Measurements from ENCODE around the gene SFXN3. TPM values are rescaled to one million over a fixed set of nuclear protein-coding genes. Genes with fewer than 3 reads are reported as not detected.

SFXN3 gene
- total RNA-seq, 1 experiment from 2014 or later = 2.8 TPM

- Histone ChIP-seq H3K14ac (ENCODE audit: insufficient read depth, low read length) (no peak overlapping the region), H2BK20ac (ENCODE audit: low read depth, low read length, poor library complexity, severe bottlenecking) (no peak overlapping the region), H4K20me1 (ENCODE audit: control insufficient read depth, insufficient read depth, insufficient read length) (no peaks in the 10 kb centered on the region), H2BK12ac (ENCODE audit: insufficient read length, low read depth, low read length) (no peak overlapping the region), H2AFZ (ENCODE audit: low read length) (no peak overlapping the region), H4K8ac (replicated peaks; ENCODE audit: insufficient read length, low read depth, low read length) (no peak overlapping the region), H3K4ac (ENCODE audit: low read depth, low read length) (no peak overlapping the region), H3K9ac (ENCODE audit: extremely low read depth, insufficient read length, low read length) (no peak overlapping the region), H4K91ac (ENCODE audit: insufficient read length, low read depth, low read length) (no peak overlapping the region), H3K4me2 (ENCODE audit: insufficient read depth, insufficient read length, low read length) (no peak overlapping the region), H3K9me3 (ENCODE audit: control insufficient read depth, low read depth, low read length) (no peaks in the 10 kb centered on the region), H2BK15ac (ENCODE audit: low read depth, low read length) (no peak overlapping the region), H2BK5ac (ENCODE audit: insufficient read length, low read length) (no peak overlapping the region), H3K27ac (ENCODE audit: insufficient read length, low read depth, low read length) (no peak overlapping the region), H3K23me2 (ENCODE audit: insufficient read length, low read depth, low read length, poor library complexity, severe bottlenecking) (peaks cover 13% of the 10 kb centered on the region), H3T11ph (ENCODE audit: low read length) (no peak overlapping the region), H3K79me2 (ENCODE audit: insufficient read depth, low read length) (no peaks in the 10 kb centered on the region), H3K18ac (ENCODE audit: insufficient read length, low read depth, low read length) (no peak overlapping the region), H3K56ac (ENCODE audit: insufficient read length, low read depth, low read length) (no peak overlapping the region), H3K4me1 (ENCODE audit: insufficient read depth, low read length) (no peaks in the 10 kb centered on the region), H3K79me1 (ENCODE audit: insufficient read depth, low read depth, low read length, poor library complexity, severe bottlenecking) (no peaks in the 10 kb centered on the region), H3K23ac (ENCODE audit: insufficient read length, low read depth, low read length) (no peak overlapping the region), H3K27me3 (ENCODE audit: insufficient read depth, low read length) (peaks cover 4% of the 10 kb centered on the region; the same call in 1 of the 2 replicates), H4K5ac (ENCODE audit: insufficient read length, low read depth, low read length) (no peak overlapping the region), H2BK120ac (ENCODE audit: low read depth, low read length, poor library complexity, severe bottlenecking) (no peak overlapping the region), H2AK5ac (ENCODE audit: insufficient read length, low read length) (no peak overlapping the region)
- no peak for DNase-seq
- no peak overlapping the region for H3K4me3 Mint-ChIP-seq
- TF ChIP-seq, protein P1, sequence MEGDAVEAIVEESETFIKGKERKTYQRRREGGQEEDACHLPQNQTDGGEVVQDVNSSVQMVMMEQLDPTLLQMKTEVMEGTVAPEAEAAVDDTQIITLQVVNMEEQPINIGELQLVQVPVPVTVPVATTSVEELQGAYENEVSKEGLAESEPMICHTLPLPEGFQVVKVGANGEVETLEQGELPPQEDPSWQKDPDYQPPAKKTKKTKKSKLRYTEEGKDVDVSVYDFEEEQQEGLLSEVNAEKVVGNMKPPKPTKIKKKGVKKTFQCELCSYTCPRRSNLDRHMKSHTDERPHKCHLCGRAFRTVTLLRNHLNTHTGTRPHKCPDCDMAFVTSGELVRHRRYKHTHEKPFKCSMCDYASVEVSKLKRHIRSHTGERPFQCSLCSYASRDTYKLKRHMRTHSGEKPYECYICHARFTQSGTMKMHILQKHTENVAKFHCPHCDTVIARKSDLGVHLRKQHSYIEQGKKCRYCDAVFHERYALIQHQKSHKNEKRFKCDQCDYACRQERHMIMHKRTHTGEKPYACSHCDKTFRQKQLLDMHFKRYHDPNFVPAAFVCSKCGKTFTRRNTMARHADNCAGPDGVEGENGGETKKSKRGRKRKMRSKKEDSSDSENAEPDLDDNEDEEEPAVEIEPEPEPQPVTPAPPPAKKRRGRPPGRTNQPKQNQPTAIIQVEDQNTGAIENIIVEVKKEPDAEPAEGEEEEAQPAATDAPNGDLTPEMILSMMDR (conservative IDR thresholded peaks at IDR 0.05) = no peak
- H3K27ac Mint-ChIP-seq = no peak overlapping the region
- H3K36me3 Mint-ChIP-seq (ENCODE audit: insufficient read depth in 1 of 3, low read depth in 3 of 3) = no peaks in the 10 kb centered on the region
- H3K4me1 Mint-ChIP-seq = peaks cover 14 to 25% of the 10 kb centered on the region in 2 experiments
- H3K27me3 Mint-ChIP-seq (ENCODE audit: low read depth) = peaks cover 80% of the 10 kb centered on the region
- no CpG with 5 or more reads among the region's 7 CpGs for WGBS (ENCODE audit: extremely low coverage, insufficient read length, low lambda C conversion rate)
- no peaks in the 10 kb centered on the region; a peak in 1 of 5 replicates for H3K9me3 Mint-ChIP-seq
These were observed 4.3 kb downstream of the SFXN3 start for GRCh38 chr10:101035314-101035713.

Data from H9 (cell line).